GM19238 (cell line): ENCODE results near the gene VILL.
"Not testable (repeated sequence)": the region's sequence is repeated elsewhere in the genome, so short reads cannot be mapped to it uniquely, and the experiment has no call there.

Experiments used
- DNase-seq: peaks from one replicate; pipeline ENCODE4 v3.0.0; 2011; ENCODE audit warnings: low spot score; ENCODE audit not compliant: insufficient read length

Gene VILL

DNA sequence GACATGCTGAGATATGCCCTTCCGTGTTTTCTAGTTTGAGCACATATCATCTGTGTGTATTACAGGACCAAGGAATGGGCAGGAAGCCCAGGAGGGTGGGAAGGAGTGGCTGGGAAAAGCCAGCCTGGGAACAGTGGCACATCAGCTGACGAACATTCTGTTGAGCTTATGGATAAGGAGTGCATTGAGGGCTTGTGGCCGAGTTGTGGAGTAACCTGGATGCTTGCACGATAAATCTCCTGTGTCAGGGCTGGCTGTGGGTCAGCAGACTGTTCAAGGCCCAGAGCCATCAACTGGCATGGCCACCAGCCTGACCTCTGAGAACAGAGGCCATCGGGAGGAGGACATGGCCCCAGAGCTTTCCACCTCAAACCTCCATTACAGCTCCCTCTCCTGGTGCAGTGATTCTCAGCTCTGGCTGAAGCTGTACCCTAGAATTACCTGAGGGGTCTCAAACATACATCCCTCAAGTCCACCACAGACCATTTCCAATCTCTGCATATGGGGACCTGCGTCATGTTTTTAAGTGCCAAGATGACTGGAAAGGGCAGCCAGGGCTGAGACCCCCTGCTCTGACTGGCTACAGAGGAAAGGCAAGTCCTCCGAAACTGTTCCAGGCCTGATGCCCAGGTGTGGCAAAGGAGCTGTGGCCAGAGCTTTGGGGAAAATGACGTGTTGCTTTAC is 4.8 kb upstream of the VILL start:
- DNase-seq: no peak

DNA sequence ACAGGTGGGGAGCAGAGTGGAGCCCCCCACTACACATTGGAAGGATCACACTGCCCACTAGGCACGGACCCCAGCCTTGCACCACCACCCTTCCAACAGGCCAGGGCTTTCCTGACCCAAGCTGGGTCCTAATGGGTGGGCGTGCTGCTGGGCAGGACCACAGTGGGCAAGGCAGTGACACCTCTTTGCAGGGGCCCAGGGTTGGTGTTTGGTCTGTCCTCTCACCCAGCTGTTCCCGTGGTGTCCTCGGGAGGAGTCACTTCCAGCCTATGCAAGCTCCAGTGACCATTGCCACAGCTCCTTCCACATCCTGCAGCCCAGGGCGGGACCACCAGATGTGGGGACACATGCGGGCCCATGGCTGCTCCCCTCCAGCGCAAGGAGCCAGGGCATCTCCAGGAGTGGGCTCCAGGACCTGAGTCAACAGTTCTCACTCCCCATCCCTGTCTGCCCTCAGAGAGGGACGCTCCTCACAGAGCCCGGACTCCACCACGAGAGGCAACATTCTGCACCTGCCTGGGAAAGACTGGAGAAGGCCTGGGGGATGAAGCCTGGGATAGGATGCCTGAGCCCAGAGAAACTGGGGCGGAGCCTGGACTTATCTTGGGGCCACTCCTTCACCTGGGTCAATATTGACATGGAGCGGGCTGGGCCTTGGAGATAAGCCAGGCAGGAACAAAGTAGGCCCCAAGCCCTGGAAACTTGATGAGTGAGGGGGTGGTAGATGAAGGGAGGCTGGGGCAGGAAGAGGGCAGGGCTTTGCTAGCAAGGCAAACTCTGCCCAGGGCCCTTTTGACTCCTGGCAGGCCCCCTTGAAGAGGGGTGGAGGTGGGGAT is 3.9 kb upstream of the VILL start:
- no peak for DNase-seq

DNA sequence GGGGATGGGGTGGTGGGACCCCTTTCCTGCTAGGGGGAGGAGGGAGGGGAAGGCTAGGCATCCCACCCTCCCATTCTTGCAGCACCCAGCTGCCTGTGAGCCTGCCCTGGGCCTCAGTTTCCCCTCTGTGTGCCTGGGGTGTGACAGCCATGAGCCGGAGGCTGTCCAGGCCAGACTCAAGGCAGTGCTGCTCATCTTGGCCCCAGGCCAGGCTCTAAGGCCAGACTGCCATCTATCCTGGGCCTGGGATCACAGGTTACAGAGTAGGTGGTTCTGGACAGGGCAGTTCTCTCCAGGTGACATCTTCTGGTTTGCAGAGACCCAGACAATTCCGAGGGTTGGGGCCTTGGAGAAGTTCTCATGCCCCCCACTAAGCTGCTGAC is 3.3 kb upstream of the VILL start:
- DNase-seq: no peak

DNA sequence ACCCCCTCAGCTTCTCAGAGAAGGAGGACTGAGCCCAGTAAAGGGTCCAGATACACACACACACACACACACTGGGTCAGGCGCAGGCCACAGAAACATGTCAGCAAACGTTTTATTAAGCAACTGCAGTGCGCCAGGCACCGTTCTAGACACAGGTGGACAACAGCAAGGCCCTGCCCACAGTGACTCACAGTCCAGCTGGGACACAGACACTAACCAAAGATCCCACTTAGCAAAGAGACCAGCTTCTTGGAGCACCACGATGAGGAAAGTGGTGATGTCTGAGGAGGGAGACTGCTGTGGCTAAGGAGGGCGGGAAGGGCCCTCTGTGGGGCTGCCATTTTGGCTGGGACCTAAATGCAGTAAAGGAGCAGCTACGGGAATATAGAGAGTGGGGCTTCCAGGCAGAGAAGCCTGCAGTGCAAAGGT is 2.8 kb upstream of the VILL start:
- no peak for DNase-seq

DNA sequence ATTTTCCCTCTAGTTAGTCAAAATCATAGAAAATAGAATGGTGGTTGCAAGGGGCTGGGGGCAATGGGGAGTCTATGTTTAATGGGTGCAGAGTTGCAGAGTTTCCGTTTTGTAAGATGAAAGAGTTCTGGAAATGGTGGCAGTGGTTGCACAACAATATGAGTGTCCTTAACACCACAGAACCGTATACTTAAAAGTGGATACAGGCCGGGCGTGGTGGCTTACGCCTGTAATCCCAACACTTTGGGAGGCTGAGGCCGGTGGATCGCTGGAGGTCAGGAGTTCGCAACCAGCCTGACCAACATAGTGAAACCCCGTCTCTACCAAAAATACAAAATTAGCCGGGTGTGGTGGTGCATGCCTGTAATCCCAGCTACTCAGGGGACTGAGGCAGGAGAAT is 2.2 kb upstream of the VILL start:
- not testable (repeated sequence) for DNase-seq

DNA sequence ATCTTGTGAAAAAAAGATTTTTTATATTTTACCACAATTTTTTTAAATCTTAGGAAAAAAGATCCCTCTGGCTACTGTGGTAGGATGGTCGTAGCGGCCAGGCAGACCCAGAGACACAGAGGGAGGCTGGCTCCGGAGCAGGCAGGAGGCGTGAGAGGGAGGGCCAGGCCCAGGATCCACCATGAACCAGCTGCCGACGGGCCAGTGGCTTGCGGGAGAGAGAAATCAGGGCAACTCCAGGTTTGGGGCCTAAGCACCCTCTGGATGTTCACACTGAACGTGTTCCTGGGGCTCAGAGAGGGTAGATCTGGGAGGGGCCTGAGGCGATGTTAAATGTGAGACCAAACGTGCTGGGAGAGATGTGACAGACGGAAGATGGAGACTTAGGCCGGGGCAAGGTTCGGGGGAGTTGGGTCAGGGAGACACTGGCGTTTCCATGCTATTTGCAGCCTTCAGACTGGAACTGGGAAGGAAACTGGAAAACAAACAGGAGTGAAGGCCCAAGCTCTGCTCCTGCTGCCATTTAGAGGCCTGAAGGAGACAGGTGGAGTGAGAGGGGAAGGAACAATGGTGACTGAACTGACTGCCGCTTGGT is 1.6 kb upstream of the VILL start:
- DNase-seq: no peak

DNA sequence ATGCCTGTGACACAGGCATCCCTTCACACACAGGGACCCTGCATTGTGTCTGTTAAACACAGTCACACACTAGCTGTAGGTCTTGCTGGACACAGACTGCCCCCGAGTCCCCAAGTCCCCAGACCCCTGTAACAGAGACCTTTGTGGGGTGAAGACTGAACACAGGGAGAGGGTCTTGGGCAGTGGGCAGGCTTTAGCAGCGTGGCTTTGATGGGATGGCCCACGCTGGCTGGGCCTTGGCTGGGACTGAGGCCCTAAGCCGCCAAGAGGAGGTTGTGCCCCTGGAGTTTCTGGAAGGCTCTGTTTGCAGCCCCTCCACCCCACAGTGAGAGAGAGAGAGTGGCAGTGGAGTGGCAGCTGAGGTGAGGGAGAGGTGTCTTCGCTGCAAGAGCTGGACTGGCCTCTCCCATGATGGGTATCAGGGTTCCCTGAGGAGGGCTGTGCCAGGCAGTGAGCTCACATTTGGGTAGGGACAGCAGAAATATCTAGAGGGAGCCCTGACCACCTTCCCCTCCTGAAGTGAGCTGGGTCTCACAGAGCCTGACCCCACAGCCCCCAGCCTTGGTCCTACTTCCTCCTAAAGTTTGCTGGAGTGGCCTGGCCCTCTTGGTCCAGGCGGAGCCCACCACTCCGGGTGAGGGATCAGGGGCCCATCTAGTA is 635 bp upstream of the VILL start:
- DNase-seq: no peak

DNA sequence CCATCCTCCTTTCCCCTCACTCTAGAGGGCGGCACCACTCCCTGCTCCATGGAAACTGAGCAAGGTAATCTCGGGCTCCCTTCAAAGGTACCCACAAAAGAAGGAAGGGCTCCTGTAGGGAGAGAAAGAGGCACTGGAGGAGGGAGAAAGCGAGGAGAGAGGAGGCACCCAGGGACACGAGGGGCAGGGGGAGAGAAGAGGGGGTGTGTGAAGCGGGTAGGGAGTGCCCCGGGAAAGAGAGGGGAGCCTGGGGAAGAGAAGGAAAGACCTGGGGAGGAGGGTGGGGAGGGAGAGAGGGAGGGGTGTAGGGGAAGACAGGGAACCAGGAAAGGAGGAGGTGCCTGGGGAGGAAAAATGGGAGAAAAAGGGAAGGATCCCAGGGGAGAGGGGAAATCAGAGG is 523 bp downstream of the VILL start:
- no peak for DNase-seq

DNA sequence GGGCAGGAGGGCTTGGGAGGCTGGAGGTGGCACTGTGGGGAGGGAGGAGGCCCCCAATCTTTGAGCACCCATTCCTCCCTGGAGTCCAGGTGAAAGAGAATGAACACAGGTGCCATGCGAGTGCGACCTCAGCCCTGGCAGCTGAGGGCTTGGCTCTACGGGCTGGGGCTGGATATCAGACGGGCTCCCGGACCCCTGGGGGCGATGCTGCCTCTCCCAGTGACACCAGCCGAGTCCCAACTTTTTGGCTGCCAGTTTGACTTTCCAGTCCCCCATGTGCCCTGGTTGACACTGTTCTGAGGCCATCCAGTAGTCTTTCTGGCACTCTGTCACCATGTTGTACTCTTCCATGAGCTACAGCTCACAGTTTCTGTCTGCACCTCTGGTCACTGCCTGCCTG is 1.2 kb downstream of the VILL start:
- DNase-seq: no peak

DNA sequence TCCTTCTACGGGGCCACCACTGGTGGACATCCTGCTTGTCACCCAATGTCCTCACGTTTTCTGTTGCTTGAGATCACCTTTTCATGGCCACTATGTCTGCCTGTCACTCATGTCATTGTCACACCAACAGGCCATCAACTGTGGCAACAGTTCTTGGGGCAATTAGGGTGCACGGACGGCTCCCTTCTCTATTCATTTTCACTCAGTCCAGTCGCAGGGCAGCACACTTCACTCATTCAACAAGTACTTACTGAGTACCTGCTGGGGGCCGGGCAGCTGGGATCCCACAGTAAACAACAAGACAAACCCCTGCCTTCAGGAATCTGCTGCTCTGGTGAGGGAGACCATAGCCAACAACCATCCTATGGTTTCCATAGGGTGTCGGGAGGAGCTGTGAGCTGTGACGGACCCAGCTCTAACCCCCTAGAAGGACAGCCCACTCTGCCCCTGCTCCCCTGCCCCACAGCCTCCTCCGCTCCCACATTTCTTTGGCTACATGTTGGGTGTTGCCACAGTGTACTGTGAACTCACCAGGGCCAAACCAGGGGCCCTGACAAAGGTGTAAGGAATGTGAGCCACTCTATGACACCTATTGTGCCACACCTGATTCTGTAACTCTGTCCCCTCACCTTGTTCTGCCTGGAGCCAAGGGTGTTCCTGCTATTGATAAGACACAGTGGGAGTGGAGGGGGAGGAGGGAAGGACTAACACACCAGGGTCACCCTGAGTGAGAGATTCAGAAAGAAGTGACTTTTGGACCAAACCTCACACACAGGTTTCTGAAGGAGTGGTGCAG is 1.9 kb downstream of the VILL start:
- DNase-seq: no peak

DNA sequence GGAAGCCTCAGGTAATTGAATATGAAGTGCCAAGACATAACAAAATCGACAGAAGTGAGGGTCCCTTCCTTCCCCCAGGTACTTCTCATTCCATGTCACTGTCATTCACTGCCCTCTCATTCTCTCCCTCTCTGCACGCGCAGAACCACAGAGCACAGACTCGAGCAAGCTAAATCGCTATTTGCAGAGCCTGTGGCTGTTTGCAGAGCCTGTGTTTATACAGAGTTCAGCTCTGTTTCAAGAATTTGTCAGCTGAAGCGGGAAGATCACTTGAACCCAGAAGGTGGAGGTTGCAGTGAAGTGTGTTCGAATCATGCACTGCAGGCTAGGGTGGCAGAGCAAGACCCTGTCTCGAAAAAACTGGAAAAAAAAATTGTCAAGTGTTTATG is 2.5 kb downstream of the VILL start:
- no peak for DNase-seq

DNA sequence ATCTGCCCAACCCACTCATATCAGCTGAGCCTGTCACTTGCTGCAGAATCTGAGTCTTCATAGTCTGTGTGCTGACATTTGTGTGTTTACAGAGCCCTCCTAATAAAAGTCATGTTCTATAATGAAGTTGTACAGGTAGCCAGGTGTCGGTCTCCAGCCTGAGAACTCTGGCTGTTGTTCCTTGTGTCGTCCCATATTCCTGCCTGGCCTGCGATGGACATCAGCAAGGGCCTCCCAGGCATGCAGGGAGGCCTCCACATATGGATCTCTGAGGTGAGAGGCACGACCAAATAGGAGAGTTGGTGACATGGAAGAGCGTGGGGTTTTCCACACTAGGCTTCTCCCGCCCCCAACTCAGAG is 2.9 kb downstream of the VILL start:
- DNase-seq: no peak

DNA sequence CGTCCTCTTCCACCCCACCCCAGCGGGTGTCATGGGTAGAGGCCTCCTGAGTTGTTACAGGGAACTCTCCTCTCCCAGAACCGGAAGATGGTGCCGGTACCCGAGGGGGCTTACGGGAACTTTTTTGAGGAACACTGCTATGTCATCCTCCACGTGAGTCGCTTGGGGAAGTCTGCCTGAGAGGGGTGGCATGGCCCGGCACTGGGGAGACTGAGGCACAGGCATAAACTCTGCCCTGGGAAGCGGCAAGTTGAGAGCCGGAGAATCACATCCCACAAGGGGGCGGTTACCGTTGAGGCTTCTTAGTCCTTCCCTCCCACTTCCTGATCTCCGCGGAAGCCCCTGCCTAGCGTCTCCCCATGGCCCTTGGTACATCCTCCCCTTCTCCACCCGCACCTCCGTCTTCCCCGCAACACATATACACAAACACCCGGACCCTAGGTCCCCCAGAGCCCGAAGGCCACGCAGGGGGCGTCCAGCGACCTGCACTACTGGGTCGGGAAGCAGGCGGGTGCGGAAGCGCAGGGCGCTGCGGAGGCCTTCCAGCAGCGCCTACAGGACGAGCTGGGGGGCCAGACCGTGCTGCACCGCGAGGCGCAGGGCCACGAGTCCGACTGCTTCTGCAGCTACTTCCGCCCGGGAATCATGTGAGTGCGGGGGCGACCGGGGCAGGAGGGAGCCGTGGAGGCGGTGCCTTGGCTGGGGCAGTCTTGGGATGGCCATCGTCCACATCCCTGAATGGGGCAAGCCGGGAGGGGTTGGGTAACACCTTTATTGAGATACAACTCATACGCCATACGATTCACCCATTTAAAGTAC is 3.4 kb downstream of the VILL start:
- DNase-seq: peak; percentile 71

DNA sequence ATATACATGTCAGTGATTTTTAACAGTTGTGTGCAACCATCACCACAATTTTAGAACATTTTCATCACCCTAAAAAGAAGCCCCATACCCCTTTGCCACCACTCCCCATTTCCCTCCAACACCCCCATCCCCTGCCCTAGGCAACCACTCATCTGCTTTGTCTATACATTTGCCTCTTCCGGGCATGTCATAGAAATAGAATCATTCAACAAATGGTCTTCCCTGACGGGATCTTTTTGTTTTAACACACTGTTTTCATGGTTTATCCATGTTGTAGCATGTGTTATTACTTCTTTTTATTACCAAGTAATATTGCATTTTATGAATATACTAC is 4.0 kb downstream of the VILL start:
- no peak for DNase-seq

DNA sequence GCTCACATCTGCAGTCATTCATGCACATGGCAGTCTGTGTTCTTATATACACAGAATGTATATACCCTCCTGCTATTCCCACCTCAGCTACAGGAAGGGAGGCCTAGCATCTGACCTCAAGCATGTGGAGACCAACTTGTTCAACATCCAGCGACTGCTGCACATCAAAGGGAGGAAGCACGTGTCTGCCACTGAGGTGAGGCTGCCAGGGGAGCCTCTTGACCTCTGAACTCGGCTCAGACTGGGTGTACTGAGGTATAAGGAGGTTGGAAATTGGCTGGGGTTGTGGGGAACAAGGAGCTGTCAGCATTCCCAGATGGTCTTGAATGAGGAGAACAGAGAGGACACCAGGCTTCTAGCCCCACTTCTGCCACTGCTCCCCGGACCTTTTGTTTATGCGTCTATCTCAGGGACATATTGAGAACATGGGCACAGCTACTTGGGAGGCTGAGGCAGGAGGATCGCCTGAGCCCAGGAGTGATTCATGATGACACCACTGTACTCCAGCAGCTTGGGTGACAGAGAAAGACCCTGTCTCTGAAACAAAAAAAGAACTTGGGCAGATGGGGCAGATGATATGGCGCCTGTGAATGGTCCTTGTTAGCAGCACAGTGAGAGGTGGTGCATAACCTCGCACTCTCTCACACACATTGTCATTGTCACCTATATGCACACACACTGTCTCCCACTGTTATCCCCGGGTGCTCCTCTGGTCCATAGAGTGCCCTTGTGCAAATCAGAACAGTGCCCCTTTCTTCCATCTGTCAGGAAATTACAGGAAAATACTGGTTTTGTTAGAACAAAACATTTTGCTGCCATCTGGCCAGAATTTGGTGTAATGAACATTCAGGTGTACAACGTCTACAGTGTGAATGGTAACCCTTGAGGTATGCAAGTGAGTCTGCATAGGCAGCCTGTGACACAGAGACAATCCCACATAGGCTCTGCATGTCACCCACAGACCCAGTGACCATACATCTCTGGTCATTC is 5.4 kb downstream of the VILL start:
- no peak for DNase-seq

DNA sequence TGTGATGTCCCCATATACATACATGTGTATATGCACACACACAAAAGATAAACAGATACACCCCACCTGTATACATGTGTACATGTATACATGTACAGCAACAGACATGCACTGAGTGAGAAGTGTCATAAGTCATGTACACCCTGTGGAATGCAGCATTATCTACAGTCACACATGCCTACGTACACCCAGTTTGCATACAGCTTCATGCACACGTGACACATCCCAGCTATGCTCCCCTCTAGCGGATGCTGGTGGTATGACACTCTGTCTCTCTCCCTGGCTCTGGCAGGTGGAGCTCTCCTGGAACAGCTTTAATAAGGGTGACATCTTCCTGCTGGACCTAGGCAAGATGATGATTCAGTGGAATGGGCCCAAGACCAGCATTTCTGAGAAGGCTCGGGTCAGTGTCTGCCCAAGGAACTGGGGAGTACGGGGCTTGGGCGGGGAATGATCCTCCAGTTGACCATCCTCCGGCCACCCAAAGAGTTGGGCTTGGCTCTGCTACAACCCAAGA is 6.3 kb downstream of the VILL start:
- DNase-seq: peak; percentile 67

DNA sequence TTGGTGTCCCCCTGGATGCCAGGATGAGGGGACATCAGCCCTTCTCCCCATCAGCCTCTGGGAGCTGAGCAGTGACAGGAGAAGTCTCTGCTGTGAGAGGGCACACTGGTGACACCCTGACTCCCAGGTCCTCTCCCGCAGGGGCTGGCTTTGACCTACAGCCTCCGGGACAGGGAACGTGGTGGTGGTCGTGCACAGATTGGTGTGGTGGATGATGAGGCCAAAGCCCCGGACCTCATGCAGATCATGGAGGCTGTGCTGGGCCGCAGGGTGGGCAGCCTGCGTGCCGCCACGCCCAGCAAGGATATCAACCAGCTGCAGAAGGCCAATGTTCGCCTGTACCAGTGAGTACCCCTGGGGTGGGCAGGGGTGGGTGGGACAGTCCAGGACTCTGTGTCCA is 6.8 kb downstream of the VILL start:
- DNase-seq: no peak

DNA sequence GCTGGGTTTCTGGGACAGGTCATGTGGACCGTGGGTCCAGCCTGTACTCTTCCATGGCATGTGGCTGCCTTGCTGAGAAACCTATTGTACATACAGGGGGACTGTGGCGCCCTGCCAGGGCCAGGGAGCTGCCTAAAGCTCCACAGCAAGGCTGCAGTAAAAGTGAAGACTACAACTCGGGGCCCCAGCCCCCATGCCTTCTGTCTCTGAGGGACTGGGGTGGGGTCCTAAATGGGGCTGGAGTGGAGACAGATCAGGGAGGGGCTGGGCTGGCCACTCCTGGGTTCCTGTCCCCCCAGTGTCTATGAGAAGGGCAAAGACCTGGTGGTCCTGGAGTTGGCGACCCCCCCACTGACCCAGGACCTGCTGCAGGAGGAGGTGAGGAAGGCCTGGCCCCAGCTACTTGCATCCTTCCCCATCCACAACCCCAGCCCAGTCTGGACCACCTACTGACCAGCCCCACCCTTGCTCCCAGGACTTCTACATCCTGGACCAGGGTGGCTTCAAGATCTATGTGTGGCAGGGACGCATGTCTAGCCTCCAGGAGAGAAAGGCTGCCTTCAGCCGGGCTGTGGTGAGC is 7.3 kb downstream of the VILL start:
- DNase-seq: no peak

DNA sequence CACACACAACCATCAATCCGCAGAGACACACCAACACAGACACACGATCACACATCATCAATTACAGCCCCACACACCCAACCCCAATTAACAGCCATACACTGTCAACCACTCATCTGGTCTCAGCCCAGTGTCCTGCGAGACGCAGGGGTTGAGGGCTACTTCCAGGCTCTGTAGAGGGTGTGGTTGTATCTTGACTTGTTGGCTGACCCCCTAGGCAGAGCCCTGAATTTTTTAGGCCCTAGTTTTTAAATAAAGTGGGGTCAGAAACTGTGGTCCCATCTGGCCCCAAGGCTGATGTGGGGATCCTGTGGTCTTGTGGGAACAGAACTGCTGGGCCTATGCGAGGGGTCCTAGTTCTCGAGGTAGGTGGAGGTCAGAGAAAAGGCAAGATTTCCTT is 9.2 kb downstream of the VILL start:
- DNase-seq: no peak
